Activated T-cell treated with anti-CD3 and anti-CD28 coated beads for 48 hours (primary cell): ENCODE measurements around the gene TMEM131L.

Source experiments
- DNase-seq: peaks from one replicate; pipeline ENCODE4 v3.0.0-alpha.2; 2020; ENCODE audit warnings: low read depth

TMEM131L gene

DNA sequence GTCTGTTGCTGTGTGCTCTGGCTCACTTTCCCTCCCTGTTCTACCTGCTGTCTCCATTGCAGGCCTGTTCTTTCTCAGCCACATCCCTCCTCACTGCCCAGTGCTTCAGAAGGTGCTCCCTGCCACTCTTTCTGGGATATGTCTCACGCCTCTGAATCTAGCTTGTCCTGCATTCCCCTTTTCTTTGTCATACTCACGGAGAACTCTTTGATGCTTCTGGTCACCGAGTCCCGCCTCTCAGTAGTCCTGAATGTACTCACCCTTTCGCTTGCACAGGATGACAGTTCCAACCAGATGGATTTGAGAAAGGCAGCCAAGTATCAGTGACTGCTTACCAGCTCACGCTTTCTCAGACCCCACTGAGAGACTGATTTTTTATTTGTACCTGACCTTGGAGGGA lies 152.7 kb downstream of the TMEM131L start:
- DNase-seq, result no peak

DNA sequence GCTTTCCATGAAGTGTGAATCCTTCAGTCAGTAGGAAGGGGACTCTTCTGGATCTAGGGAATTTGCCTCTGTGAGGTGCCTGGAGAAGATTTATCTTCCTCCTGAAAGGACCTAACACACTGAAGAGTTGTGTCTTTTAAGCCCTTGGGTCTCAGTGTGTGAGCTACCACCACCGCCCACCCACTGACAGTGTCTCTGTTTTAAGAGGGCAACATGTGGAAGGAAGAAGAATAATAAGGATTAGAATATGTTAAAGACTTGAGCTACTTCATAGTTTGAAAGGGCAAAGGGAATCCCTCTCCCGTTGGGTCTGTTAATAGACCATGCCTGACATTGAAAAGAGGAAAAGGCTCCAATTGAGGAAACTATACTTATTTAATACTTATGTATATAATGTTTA lies 153.7 kb downstream of the TMEM131L start:
- DNase-seq, result no peak

DNA sequence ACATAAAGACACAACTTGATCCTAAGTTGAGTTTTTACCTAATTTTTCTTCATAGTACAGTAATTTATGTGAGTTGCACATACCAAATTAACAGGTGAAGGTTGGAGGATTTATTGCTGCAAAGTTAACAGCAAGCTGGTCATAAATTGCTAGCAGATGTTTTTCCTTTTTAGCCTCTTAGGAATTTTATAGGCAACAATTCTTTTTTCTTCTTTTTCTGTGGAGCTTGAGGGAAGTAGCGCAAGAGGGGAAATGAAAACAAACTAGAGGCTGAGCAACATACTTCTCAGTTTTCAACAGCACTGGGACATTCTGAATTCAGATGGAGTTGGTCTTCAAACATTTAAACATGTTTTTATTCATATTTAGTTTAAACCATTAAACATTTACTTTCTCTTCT lies 154.2 kb downstream of the TMEM131L start:
- no peak for DNase-seq

DNA sequence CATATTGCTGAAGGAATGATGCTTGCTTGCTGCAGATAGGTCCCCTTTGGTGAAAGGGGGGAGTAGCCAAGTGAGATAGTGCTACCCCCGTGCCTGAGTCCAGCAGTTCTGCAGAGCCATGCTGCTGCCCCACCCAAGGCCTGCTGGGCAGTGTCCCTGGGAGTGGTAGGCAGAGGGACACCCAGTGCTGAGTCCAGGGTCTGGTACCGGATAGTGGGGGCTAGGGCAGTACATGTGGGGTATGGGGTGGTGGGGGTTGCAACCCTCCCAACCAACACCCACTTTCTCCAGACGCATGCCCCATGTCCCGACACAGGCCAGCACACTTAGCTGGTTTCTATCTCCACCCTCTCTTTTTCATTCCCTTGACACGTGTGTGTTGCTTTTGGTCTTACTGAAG lies 155.9 kb downstream of the TMEM131L start:
- no peak for DNase-seq

DNA sequence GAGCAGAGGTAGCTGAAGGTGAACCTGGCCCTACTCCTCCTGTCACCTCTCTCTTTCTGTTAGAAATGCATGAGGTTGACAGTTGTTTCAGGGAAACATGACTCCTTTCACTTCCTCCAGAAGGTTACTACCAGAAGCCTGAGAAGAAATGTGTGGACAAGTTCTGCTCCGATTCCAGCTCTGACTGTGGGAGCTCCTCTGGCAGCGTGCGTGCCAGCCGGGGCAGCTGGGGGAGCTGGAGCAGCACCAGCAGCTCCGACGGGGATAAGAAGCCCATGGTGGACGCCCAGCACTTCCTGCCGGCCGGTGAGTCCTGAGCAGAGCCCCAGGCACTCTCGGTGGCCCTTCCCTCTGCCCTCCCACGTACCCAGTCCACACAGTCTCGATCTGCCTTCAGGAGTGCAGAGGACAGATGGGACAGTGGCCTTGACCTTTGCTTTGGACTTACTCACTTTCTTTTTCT lies 156.6 kb downstream of the TMEM131L start:
- DNase-seq, result no peak

DNA sequence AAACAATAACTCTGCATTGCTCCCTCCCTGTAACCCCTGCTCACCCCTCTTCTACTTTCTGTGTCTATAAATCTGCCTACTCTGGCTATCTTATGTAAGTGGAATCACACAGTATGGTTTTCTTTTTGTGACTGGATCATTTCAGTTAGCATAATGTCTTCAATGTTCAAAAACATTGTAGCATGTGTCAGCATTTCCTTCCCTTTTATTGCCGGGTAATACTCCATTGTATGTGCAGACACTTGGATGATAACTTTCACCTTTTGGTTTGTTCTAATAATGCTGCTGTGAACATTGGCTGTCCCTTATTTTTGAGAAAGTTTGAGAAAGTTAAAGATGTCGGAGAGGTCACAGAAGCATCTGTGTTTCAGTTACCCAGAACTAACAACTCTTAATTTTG lies 157.3 kb downstream of the TMEM131L start:
- no peak for DNase-seq

DNA sequence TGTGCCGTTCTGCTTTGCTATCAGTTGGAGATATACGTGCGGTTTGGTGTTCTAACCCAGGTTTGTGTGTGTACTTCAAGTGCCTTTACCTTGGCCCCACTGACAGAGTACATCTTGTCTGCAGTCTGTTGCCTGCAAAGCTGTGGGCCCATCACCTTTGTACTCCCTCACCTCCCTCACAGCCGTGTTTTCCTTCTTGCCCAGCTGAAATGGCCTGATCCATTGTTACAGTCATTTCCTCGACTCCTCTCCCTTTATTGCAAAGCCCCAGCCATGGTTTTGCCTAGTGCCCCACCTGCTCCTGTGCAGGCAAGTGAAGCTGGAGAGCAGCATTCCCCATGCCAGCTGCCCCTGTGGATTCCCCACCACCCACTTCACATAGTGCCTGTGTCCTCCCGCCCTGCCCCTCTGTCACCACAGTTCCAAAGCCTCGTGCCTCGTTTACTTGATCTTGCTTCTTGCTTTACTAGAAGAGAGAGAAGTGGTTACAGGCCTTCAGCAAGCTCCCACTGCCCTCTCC lies 162.7 kb downstream of the TMEM131L start:
- DNase-seq, result no peak

DNA sequence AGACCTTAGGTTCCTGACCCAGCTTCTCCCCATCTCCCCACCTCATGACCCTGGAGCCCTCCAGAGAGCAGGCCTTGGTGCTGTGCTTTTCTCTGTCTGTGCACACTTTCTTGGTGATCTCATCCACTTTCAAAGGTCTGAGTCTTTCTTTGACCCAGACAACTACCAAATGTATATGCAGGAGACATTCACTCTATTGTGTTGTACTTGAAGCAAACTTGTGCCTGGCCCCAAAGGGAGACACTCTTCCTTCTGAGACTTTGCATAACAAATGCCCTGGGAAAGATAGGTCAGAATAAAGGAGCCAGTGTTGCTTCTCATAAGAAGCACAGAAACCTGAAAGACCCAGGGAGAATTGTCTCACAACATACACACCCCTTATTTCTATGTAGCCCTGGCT lies 163.6 kb downstream of the TMEM131L start:
- DNase-seq, result no peak

DNA sequence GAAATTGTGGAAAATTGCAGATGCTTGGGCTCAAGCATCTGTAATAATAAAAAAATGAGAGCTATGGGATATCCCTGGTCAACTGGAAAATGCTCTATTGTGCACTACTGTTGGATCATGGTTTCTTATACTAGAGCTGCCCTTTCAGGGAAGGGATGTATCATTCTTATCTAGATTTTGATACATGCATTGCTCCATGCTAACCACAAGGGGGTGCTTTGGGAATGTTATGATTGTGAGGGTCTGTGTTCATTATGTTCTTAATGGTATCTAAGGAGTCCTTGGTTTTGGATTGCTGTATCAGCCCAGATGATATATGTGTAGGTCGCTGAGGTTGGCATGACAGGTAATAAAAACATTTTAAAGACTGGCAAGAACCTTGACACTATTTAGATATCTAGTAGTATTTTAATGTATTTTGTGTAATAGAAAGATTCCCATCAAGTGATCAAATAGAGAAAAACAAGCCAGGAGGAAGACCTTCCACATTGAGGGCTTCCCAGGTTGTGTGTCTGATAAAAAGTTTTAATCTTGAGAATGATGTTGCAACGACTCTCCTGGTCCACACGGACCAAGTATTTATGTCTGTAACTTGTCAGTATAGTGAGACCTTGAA lies 168.7 kb downstream of the TMEM131L start:
- no peak for DNase-seq

DNA sequence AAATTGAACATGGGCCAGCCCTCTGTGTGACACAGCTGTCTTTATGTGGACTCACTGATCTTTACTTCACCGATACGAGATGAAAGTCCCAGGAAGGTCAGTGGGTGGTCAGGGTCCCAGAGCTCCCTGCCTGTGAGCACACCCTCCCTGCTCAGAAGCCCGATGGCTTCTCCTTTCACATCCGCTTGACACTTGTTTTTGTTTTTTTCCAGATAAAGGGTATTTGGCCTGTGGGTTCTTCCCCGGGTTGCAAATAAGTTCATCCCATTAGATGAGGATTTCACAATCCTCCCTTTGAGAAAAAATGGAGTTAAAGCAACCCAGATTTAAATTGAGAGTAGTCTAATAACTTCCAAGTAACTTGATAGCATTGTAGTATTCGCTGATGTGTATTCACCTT lies 169.7 kb downstream of the TMEM131L start:
- no peak for DNase-seq

DNA sequence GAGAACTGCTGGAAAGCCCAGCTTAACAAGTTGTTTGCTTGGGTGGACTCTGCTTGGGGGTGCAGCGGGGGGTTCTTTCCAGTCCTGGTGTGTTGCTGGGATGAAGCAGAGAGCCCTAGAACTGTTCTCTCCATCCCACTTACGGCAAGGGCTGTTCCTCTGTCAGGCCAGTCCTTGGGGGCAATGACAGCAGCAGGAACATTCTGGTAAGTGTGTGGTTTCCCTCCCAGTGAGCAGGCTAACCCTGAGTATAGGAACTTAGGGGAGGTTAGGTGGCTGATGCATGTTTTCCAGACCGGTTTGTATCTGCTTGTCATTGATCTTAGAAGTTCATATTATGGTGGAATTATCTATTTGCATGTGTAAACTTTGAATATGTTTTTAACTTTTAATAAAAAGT lies 171.0 kb downstream of the TMEM131L start:
- DNase-seq, result no peak

DNA sequence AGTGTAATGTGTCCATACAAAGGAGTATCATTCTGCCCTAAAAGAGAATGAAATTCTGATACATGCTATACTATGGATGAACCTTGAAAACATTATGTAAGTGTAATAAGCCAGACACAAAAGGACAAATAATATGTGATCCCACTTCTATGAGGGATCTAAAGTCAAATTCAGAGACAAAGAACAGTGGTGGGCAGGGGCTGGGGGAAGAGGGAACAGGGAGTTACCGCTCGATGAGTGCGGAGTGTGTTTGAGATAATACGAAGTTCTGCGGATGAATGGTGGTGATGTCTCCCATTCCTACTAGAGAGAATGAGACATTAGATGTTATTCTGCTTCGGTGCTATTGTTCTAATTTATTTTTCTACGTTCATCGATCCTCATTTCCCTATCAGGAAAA lies 171.9 kb downstream of the TMEM131L start:
- no peak for DNase-seq

DNA sequence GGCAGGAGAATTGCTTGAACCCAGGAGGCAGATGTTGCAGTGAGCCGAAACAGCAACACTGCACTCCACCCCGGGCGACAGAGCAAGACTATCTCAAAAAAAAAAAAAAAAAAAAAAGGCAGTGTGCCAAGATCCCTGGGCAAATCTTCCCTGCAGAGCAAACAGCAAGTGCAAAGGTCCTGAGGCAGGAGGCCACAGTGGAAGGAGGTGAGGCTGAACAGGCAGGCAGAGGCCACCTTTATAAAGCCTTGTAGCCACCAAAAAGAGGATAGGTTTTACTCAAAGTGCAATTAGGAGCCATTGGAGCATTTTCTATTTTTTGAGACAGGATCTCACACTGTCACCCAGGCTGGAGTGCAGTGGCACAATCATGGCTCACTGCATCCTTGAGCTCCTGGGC lies 172.8 kb downstream of the TMEM131L start:
- no peak for DNase-seq

DNA sequence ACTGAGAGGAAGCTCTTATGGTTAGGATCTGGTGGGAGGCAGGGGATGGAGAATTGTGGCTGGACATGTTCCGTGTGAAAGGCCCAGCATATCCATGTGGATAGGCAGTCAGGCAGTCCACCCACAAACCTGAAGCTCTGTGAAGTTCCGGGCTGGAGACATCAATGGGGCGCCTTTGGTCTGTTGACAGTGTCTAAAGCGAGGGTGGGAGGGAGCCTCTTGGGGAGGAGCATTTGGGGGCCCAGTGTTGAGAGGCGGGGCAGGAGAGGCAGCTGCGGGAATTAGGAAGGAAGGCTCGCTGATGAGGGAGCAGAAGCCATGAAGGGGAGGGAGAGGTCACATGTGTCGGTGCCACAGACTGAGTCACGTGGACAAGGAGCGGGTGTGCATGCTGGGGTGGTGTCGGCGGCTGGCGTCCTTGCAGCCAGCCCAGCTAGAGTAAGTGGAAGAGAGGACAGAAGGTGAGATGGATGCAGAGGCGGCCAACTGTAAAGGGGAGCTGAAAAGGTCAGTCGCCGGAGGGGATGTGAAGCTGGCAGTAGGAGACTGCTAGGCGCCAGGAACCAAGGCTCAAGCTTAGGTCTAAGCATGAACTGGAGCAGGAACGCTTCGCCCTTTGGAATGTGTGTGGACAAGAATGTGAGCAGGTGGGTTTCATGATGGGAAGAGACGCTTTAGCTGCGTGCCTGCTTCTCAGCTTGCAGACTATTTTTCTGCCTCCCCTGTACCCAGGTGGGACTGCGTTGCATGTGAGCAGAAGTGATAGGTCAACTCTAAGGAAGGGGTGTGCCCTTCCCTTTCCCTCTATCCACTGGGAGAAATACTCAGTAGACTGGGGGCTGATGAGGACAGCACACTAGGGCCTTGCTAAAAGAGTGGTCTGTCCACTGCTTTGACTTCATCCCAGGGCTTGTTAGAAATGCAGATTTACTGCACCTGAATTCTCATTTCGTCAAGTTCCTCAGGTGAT lies 174.0 kb downstream of the TMEM131L start:
- DNase-seq, result no peak

DNA sequence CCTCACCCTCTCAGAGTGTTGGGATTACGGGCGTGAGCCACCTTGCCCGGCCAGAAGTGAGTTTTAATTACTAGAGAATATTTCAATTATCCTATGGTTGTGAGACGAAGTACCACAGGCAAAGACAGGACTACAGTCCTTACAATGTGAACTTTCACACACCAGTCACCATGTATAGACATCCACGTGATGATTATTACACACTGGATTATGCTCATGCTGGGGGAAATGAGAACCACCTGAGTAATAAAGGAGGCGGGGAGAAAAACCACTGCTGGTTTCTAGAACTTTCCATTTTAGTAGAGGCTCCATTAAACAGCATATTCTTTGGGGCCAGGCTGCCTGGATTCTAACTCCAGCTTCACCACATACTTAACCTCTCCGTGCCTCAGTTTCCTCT lies 175.4 kb downstream of the TMEM131L start:
- no peak for DNase-seq

DNA sequence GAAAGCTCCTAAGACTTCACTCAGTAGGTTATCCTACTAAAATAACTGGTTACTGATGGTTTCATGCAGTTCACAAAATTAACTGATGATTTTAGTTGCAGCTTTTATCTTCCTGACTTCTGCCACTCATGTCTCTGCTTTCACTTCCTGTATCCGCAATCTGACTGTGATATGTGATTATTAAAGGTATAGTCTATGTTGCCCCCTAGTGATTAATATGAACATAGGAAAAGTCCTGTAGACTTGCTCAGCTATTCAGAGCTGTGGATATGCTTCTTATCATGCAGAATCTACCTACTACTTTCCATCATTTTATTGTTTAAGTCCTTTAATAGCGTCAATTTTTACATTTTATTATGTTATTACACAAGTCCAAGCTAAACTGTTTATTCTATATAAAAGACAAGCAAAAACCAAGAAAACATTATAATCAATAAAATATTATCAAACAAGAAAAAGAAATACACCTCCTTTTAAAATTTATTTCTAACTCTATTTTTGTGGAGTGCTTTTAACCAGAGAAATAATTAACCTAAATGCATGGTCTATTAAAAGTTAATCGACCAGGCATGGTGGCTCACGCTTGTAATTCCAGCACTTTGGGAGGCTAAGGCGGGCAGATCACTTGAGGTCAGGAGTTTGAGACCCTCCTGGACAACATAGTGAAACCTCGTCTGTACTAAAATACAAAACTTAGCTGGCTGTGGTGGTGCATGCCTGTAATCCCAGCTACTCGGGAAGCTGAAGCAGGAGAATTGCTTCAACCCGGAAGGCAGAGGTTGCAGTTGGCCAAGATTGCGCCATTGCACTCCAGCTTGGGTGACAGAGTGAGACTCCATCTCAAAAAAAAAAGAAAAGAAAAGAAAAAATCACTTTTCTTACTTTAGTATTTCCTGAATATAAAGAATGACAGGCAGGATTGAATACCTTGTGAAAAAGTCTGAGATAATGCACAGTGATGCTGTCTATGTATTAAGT lies 177.5 kb downstream of the TMEM131L start:
- DNase-seq, result no peak

DNA sequence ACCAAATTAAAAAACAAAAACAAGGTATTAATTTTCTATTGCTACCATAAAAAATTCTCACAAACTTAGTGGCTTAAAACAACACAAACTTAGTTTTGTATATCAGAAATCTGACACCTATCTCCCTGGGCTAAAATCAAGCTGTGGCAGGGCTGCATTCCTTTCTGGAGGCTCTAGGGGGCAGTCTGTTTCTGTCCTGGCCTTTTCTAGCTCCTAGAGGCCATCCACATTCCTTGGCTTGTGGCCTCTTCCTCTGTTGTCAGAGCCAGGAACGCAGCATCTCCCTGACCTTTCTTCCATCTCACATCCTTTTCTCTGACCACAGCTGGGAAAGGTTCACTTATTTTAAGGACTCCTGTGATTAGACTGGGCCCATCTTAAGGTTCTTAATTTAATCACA lies 179.0 kb downstream of the TMEM131L start:
- no peak for DNase-seq

DNA sequence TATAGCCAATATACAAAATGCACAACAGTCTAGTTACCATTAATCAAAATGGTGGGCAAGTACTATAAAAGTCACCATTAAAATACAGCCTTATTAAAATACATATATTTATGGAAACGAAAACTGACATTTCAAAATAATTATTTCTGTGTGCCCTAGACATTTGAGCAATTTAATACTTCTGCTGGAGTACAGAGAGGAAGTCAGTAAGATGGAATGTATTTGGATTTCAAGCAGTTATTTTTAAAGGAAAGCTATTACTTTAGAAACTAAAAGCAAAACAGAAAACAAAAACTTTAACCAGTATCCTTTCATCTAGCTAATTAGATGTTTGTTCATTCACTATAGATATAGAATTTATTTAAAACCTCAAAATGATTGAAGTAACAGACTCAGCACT lies 180.1 kb downstream of the TMEM131L start:
- no peak for DNase-seq

DNA sequence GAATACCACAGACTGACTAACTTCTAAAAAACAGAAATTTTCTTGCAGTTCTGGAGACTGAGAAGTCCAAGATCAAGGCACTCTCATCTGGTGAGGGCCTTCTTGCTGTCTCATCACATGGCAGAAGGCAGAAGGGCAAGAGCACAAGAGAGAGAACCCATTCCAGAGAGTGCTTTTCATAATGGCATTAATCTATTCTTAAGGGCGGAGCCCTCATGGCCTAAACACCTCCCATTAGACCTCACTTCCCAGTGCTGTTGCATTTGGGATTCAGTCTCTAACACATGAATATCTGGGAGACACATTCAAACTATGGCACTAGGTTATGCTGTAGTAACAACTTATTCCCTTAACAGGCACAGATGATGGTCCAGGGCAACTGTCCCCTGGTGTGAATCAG lies 180.8 kb downstream of the TMEM131L start:
- DNase-seq, result no peak

DNA sequence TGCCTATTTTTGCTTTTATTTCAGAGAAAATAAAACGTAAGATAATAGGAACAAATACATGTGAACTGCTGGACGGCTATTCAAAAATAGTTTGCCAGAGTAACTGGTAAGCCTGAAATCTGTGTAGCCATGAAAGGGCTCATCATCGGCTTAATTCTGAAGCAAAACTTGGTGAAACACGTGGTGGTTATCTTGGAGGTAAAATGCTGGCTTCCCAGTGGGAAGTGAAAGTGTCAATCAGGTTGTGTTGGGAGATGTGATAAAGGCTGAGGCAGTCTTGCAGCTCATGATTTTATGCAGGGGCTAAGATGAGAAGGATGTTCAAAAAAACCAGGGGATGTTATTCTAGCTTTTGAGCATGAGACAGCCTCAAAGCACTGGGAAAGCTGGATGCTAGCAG lies 181.8 kb downstream of the TMEM131L start:
- DNase-seq, result no peak

DNA sequence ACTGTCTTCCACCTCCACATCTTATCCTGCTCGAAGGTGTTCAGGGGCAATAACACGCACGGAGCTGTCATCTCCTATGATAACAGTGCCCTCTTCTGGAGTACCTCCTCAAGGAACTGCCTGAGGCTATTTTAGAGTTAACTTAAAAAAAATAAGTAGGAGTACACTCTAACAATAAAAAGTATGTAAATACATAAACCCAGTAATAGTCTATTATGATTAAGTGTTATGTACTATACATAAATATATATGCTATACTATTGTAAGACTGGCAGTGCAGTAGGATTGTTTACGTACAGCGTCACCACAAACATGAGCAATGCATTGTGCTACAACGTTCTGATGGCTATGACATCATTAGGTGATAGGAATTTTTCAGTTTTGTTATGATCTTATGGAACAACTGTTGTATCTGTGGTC lies 183.4 kb downstream of the TMEM131L start:
- no peak for DNase-seq

DNA sequence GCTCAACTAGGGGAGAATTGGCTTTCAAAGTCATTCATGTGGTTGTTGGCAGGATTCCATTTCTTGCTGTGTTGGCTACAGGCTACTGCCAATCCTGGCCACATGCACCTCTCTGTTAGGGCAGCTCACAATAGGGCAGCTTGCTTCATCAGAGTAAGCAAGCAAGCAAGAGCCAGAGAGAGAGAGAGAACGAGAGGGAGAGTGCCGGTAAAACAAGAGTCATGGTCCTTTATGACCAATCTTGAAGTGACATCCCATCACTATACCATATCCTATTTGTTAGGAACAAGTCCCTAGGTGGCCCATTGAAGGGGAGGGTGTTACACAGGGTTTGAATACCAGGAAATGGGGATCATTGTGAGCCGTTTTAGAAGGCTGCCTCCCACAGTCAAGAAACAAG lies 185.0 kb downstream of the TMEM131L start:
- no peak for DNase-seq
